ENCODE measurements around the gene FH.
A peak's percentile ranks its signal among the peaks of the same experiment; 100 is the strongest.

FH gene

DNA sequence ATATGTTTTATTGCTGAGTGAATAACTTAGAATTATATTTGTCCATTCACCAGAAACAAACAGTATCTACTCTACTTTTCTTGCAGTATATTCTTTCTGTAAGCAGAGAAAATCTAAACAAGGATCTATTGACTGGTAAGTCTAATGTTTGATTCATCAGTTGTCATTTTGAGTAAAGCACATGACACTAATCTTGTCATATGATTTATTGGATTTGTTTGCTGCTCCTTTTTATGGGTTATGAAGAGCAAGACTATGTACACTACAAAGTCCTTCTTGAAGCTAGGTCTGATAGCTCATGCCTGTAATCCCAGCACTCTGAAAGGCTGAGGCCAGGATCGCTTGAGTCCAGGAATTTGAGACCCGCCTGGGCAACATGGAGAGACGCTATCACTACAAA is 36.0 kb upstream of the FH start:
- no peak for TF ChIP-seq POLR2A (IDR thresholded peaks at IDR 0.05; ENCODE audit: extremely low read depth, insufficient read length)
- TF ChIP-seq MYC (IDR thresholded peaks at IDR 0.05; ENCODE audit: low read depth, low read length), result no peak
- TF ChIP-seq, protein P1, sequence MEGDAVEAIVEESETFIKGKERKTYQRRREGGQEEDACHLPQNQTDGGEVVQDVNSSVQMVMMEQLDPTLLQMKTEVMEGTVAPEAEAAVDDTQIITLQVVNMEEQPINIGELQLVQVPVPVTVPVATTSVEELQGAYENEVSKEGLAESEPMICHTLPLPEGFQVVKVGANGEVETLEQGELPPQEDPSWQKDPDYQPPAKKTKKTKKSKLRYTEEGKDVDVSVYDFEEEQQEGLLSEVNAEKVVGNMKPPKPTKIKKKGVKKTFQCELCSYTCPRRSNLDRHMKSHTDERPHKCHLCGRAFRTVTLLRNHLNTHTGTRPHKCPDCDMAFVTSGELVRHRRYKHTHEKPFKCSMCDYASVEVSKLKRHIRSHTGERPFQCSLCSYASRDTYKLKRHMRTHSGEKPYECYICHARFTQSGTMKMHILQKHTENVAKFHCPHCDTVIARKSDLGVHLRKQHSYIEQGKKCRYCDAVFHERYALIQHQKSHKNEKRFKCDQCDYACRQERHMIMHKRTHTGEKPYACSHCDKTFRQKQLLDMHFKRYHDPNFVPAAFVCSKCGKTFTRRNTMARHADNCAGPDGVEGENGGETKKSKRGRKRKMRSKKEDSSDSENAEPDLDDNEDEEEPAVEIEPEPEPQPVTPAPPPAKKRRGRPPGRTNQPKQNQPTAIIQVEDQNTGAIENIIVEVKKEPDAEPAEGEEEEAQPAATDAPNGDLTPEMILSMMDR (IDR thresholded peaks at IDR 0.05; ENCODE audit: low read depth, low read length), result no peak
- TF ChIP-seq, protein P2, sequence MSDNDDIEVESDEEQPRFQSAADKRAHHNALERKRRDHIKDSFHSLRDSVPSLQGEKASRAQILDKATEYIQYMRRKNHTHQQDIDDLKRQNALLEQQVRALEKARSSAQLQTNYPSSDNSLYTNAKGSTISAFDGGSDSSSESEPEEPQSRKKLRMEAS (IDR thresholded peaks at IDR 0.05; ENCODE audit: low read depth, low read length), result no peak
- no peak overlapping the region for H3K4me3 ChIP-seq (ENCODE audit: low read depth, low read length)
- no peak for DNase-seq (ENCODE audit: low read depth)

DNA sequence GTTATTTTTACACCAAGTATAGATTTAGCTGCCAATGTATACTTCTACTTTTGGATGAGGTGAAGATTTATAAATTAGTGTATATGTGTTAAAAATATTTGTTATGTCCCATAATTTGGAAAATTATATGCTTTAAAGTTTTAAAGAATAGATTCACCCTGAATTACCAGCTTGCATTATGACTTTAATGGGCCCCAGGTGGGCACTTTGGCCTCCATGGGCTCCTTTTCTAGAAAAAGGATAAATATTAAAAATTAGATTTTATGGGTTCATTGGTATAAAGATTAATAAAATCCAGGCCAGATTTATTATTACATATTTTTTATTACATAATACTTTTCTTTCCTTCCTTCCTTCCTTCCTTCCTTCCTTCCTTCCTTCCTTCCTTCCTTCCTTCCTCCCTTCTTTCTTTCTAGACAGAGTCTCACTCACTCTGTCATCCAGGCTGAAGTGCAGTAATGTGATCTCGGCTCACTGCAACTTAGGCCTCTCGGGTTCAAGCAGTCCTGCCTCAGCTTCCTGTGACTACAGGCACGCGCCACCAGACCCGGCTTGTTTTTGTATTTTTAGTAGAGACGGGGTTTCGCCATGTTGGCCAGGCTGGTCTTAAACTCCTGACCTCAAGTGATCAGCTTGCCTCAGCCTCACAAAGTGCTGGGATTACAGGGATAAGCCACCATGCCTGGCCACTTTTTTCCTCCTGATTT is 34.5 kb upstream of the FH start:
- DNase-seq (ENCODE audit: low read depth), result no peak
- no peak overlapping the region for H3K4me3 ChIP-seq (ENCODE audit: low read depth, low read length)
- TF ChIP-seq, protein P2 (IDR thresholded peaks at IDR 0.05; ENCODE audit: low read depth, low read length), result no peak
- TF ChIP-seq MYC (IDR thresholded peaks at IDR 0.05; ENCODE audit: low read depth, low read length) (no peak), POLR2A (IDR thresholded peaks at IDR 0.05; ENCODE audit: extremely low read depth, insufficient read length) (no peak)
- TF ChIP-seq, protein P1 (IDR thresholded peaks at IDR 0.05; ENCODE audit: low read depth, low read length), result no peak

DNA sequence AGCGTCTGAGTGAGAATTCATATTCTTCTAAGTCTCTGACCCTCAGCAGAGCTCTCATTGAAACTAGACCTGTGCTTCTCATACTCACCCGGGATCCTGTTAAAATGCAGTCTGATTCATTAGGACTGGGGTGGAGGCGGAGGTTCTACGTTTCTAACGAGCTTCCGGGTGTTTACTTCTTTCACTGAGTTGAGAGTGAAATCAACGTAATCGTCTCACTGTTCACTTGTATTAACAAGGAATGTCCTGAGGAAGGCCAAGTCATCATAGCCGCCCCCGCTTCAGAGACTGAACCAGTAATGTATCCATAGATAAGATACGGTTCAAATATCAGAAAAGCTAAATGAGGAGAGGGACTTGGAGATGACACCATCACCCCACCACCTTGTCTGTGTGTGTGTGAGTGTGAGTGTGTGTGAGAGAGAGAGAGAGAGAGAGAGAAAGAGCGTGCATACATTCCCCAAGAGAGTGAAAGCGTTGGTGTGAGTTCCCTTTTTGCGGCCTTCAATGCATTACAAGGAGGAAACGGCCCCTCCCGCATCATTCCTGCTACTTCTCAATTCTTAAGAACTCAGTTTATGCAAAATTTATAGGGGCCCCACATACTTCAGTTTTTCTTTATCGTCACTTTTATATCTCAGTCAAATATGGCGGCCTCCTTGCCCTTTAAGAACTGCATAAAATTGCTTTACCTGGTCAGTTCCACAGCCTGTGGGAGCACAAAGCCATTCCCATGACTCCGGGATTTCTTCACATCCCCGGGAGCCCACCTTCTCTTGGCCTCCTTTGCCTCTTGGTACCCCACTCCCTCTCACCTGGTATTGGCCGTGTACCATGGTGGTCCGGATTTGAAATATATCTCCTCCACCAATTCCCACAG is 32.4 kb upstream of the FH start:
- H3K4me3 ChIP-seq (ENCODE audit: low read depth, low read length), result peak overlapping the region; percentile 60
- peak; percentile 96 for DNase-seq (ENCODE audit: low read depth)
- TF ChIP-seq, protein P2 (IDR thresholded peaks at IDR 0.05; ENCODE audit: low read depth, low read length), result peak; percentile 39; the same call in 1 of the 2 replicates
- peak; percentile 49 for TF ChIP-seq POLR2A (IDR thresholded peaks at IDR 0.05; ENCODE audit: extremely low read depth, insufficient read length)
- peak; percentile 63; the same call in 1 of the 2 replicates for TF ChIP-seq MYC (IDR thresholded peaks at IDR 0.05; ENCODE audit: low read depth, low read length)
- TF ChIP-seq, protein P1 (IDR thresholded peaks at IDR 0.05; ENCODE audit: low read depth, low read length), result no peak

DNA sequence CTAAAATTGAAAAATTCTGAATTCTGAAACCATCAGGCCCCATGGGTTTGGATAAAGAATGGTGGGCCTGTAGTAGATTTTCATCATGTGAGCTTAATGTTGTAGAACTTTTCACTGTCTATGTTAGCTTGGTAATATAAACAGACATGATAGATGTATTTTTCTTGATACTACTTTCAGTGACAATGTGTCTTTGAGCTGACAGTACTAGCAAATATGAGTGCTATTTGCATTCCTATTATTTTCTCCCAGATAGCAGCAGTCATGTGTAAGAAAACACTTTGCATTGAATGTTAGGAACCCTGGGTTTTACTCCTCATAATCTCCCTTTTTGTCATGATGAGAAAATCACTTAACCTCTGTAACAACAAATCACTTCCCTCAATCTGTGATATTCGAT is 30.8 kb upstream of the FH start:
- no peak for DNase-seq (ENCODE audit: low read depth)
- no peak overlapping the region for H3K4me3 ChIP-seq (ENCODE audit: low read depth, low read length)
- TF ChIP-seq, protein P2 (IDR thresholded peaks at IDR 0.05; ENCODE audit: low read depth, low read length), result no peak
- TF ChIP-seq, protein P1 (IDR thresholded peaks at IDR 0.05; ENCODE audit: low read depth, low read length), result no peak
- no peak for TF ChIP-seq MYC (IDR thresholded peaks at IDR 0.05; ENCODE audit: low read depth, low read length)
- TF ChIP-seq POLR2A (IDR thresholded peaks at IDR 0.05; ENCODE audit: extremely low read depth, insufficient read length), result no peak

DNA sequence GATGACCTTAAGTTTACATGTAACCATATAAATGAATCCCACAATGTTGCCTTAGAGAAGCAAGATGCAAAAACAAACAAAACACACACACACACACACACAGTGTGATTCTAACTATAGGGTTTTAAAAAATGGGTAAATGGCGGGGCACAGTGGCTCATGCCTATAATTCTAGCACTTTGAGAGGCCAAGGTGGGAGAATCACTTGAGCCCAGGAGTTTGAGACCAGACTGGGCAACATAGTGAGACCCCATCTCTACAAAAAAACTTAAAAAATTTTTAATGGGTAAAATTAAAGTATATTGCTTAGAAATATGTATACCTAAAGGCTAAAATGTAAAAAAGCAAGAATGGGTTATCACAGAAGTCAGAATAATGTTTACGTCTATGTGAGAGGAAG is 28.5 kb upstream of the FH start:
- H3K4me3 ChIP-seq (ENCODE audit: low read depth, low read length), result no peak overlapping the region
- no peak for DNase-seq (ENCODE audit: low read depth)
- TF ChIP-seq, protein P2 (IDR thresholded peaks at IDR 0.05; ENCODE audit: low read depth, low read length), result no peak
